ENCODE results near the gene MACROH2A1.
A peak's percentile ranks its signal among the peaks of the same experiment; 100 is the strongest.

MACROH2A1 gene

GRCh38 chr5:135398855-135399793, at the start of gene MACROH2A1:
Gene MACROH2A1, minus strand, starts transcription at chr5:135399231. Its CDS starts 10,138 bp downstream, at chr5:135389093.
- Histone ChIP-seq H3K9ac (ENCODE audit: low read length) (peak within 1 kb of the TSS; percentile 86), H3K4me2 (ENCODE audit: low read length) (peak within 1 kb of the TSS; percentile 91), H3K27ac (ENCODE audit: low read length) (peak within 1 kb of the TSS; percentile 54), H3K36me3 (replicated peaks; ENCODE audit: low read depth, low read length) (no peaks in the 10 kb centered on the region), H3K4me3 (ENCODE audit: low read length) (peak within 1 kb of the TSS; percentile 97), H2AFZ (ENCODE audit: low read depth, low read length) (peak within 1 kb of the TSS; percentile 72), H3K4me1 (ENCODE audit: low read length) (peaks cover 21% of the 10 kb centered on the region), H3K27me3 (ENCODE audit: low read depth, low read length) (no peaks in the 10 kb centered on the region), H4K20me1 (ENCODE audit: insufficient read depth, low read length) (peaks cover 40% of the 10 kb centered on the region), H3K9me3 (ENCODE audit: insufficient read depth, low read length) (no peaks in the 10 kb centered on the region), H3K79me2 (ENCODE audit: low read length) (peaks cover 54% of the 10 kb centered on the region)
- TF ChIP-seq, protein P1, sequence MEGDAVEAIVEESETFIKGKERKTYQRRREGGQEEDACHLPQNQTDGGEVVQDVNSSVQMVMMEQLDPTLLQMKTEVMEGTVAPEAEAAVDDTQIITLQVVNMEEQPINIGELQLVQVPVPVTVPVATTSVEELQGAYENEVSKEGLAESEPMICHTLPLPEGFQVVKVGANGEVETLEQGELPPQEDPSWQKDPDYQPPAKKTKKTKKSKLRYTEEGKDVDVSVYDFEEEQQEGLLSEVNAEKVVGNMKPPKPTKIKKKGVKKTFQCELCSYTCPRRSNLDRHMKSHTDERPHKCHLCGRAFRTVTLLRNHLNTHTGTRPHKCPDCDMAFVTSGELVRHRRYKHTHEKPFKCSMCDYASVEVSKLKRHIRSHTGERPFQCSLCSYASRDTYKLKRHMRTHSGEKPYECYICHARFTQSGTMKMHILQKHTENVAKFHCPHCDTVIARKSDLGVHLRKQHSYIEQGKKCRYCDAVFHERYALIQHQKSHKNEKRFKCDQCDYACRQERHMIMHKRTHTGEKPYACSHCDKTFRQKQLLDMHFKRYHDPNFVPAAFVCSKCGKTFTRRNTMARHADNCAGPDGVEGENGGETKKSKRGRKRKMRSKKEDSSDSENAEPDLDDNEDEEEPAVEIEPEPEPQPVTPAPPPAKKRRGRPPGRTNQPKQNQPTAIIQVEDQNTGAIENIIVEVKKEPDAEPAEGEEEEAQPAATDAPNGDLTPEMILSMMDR (IDR thresholded peaks at IDR 0.05; ENCODE audit: low read depth, low read length) = no peak
- no peak for TF ChIP-seq EZH2phosphoT487 (IDR thresholded peaks at IDR 0.05; ENCODE audit: low read depth)

- Histone ChIP-seq H2AFZ (ENCODE audit: low read depth, low read length) (no peak overlapping the region), H4K20me1 (ENCODE audit: insufficient read depth, low read length) (no peaks in the 10 kb centered on the region), H3K79me2 (ENCODE audit: low read length) (no peaks in the 10 kb centered on the region), H3K27me3 (ENCODE audit: low read depth, low read length) (no peaks in the 10 kb centered on the region), H3K4me2 (ENCODE audit: low read length) (no peak overlapping the region), H3K4me3 (ENCODE audit: low read length) (no peak overlapping the region), H3K36me3 (replicated peaks; ENCODE audit: low read depth, low read length) (no peaks in the 10 kb centered on the region), H3K9ac (ENCODE audit: low read length) (no peak overlapping the region), H3K27ac (ENCODE audit: low read length) (no peak overlapping the region), H3K9me3 (ENCODE audit: insufficient read depth, low read length) (no peaks in the 10 kb centered on the region), H3K4me1 (ENCODE audit: low read length) (peaks cover 12% of the 10 kb centered on the region)
- TF ChIP-seq, protein P1 (IDR thresholded peaks at IDR 0.05; ENCODE audit: low read depth, low read length) = no peak
- no peak for TF ChIP-seq EZH2phosphoT487 (IDR thresholded peaks at IDR 0.05; ENCODE audit: low read depth)
Measured at GRCh38 chr5:135448071-135448739, 49.2 kb upstream of the MACROH2A1 start.

DNA sequence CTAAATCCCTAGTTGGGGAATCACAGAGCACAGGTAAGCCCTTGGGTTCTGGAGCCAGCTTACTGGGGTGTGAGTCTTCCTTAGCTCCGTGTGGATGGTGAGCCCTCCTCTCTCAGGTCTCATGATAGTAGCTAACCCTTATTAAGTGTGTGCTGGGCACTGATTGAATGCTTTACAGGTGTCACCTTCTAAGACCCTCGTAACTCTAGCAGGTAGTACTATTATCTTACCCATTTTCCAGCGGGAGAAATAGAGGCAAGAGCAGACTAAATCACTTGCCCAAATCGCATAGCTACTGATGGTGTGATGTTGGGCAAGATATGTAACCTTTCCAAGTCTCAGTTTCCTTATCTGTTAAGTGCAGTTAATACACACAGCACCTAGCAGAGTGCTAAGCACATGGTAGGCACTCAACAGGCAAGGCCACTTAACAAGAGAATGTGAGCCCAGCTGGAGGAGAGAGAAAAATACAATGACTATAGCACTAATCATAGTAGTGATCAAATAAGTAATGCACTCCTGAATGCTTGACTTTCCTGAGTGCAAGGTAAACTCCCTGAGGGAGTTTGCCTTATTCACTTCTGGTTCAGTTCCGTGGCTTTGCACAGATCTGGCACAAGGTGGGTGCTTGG, 48.4 kb upstream of the MACROH2A1 start, which contains the start of gene DCANP1:
Gene DCANP1 (minus strand): TSS at position 51 of the 632 bp plus-strand sequence. CDS start 240 bp downstream, outside the sequence.
- Histone ChIP-seq H3K4me3 (ENCODE audit: low read length) (no peak within 1 kb of the TSS), H3K9me3 (ENCODE audit: insufficient read depth, low read length) (no peaks in the 10 kb centered on the region), H3K36me3 (replicated peaks; ENCODE audit: low read depth, low read length) (no peaks in the 10 kb centered on the region), H4K20me1 (ENCODE audit: insufficient read depth, low read length) (no peaks in the 10 kb centered on the region), H3K4me2 (ENCODE audit: low read length) (no peak within 1 kb of the TSS), H3K27ac (ENCODE audit: low read length) (no peak within 1 kb of the TSS), H3K79me2 (ENCODE audit: low read length) (no peaks in the 10 kb centered on the region), H3K9ac (ENCODE audit: low read length) (no peak within 1 kb of the TSS), H3K4me1 (ENCODE audit: low read length) (peaks cover 8% of the 10 kb centered on the region), H3K27me3 (ENCODE audit: low read depth, low read length) (no peaks in the 10 kb centered on the region), H2AFZ (ENCODE audit: low read depth, low read length) (no peak within 1 kb of the TSS)
- TF ChIP-seq, protein P1 (IDR thresholded peaks at IDR 0.05; ENCODE audit: low read depth, low read length) = no peak
- TF ChIP-seq EZH2phosphoT487 (IDR thresholded peaks at IDR 0.05; ENCODE audit: low read depth) = no peak

Data from OCI-LY3 (cell line).